ENCODE measurements around the gene PSG5.
"Not testable (repeated sequence)": the region's sequence is repeated elsewhere in the genome, so short reads cannot be mapped to it uniquely, and the experiment has no call there.

Gene PSG5

GRCh38 chr19:43188092-43188491 lies 1.8 kb upstream of the PSG5 start:
- not testable (repeated sequence) for DNase-seq (ENCODE audit: low read depth, low spot score)

- peak; percentile 81 for DNase-seq (ENCODE audit: low read depth, low spot score)
Observed at GRCh38 chr19:43181869-43182771, 4.2 kb downstream of the PSG5 start.

GRCh38 chr19:43179569-43180147 lies 6.7 kb downstream of the PSG5 start:
- not testable (repeated sequence) for DNase-seq (ENCODE audit: low read depth, low spot score)

GRCh38 chr19:43178577-43178976 lies 7.8 kb downstream of the PSG5 start:
- DNase-seq (ENCODE audit: low read depth, low spot score): not testable (repeated sequence)

- DNase-seq (ENCODE audit: low read depth, low spot score): not testable (repeated sequence)
Observed at GRCh38 chr19:43165906-43166305, 20.4 kb downstream of the PSG5 start.

GRCh38 chr19:43163135-43163534 lies 23.2 kb downstream of the PSG5 start:
- not testable (repeated sequence) for DNase-seq (ENCODE audit: low read depth, low spot score)

- not testable (repeated sequence) for DNase-seq (ENCODE audit: low read depth, low spot score)
Observed at GRCh38 chr19:43162261-43162660, 24.1 kb downstream of the PSG5 start.

- no peak for DNase-seq (ENCODE audit: low read depth, low spot score)
Observed at GRCh38 chr19:43152214-43152613, 34.1 kb downstream of the PSG5 start.

GRCh38 chr19:43149788-43150187 lies 36.5 kb downstream of the PSG5 start:
- DNase-seq (ENCODE audit: low read depth, low spot score): peak; percentile 71

GRCh38 chr19:43148233-43148632 lies 38.1 kb downstream of the PSG5 start:
- peak; percentile 62 for DNase-seq (ENCODE audit: low read depth, low spot score)

GRCh38 chr19:43141763-43142162 lies 44.6 kb downstream of the PSG5 start:
- not testable (repeated sequence) for DNase-seq (ENCODE audit: low read depth, low spot score)

GRCh38 chr19:43132696-43133095 lies 53.6 kb downstream of the PSG5 start:
- no peak for DNase-seq (ENCODE audit: low read depth, low spot score)

GRCh38 chr19:43131281-43131842 lies 55.0 kb downstream of the PSG5 start:
- DNase-seq (ENCODE audit: low read depth, low spot score): not testable (repeated sequence)

GRCh38 chr19:43129197-43129596 lies 57.1 kb downstream of the PSG5 start:
- DNase-seq (ENCODE audit: low read depth, low spot score): not testable (repeated sequence)

GRCh38 chr19:43127336-43127735 lies 59.0 kb downstream of the PSG5 start:
- DNase-seq (ENCODE audit: low read depth, low spot score): peak; percentile 31

- DNase-seq (ENCODE audit: low read depth, low spot score): no peak
Observed at GRCh38 chr19:43126720-43127119, 59.6 kb downstream of the PSG5 start.

- DNase-seq (ENCODE audit: low read depth, low spot score): no peak
Observed at GRCh38 chr19:43124360-43124759, 62.0 kb downstream of the PSG5 start.

GRCh38 chr19:43120433-43121026 lies 65.8 kb downstream of the PSG5 start:
- peak; percentile 70 for DNase-seq (ENCODE audit: low read depth, low spot score)

- DNase-seq (ENCODE audit: low read depth, low spot score): not testable (repeated sequence)
Observed at GRCh38 chr19:43119526-43119925, 66.8 kb downstream of the PSG5 start.

All from astrocyte of the hippocampus (primary cell).